ENCODE results near the gene TAGAP. TPM values are rescaled to one million over a fixed set of nuclear protein-coding genes. Genes with fewer than 3 reads are reported as not detected.

TAGAP gene
- total and polyA plus RNA-seq, 9 of the 15 experiments (the other 6 are each of a cell fraction or from before 2014, with no cell fraction given): 0.07 TPM; not detected in 8

DNA sequence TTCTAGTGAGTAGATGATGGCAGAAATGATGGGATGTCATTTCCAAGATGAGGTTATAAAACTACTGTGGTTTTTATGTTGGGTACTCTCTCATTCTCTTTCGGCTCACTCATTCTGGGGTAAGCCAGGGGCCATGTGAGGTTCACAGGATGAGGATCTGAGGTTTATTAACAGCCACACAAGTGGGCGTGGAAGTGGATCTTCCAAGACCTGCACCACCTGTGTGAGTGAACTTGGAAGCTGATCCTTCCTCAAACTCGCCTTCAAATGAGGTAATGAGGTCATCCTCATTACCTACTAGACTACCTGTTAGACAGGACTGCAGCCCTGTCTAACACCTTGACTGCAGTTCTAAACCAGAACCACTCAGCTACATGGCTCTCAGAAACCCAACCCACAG, 45.1 kb upstream of the TAGAP start:
- ChIA-PET POLR2A (interaction anchor here (1.3 kb wide), 1 partner anchor 8 kb away, joined by 3 read pairs; no protein-coding TSS in a partner anchor), CTCF (ENCODE audit: low intra/inter-chr PET ratio) (no interaction called here)
- H3K4me1 ChIP-seq (replicated peaks in 1 of 2; ENCODE audit: control insufficient read depth in 2 of 2, insufficient read depth in 2 of 2, low read length in 2 of 2): peaks cover 7 to 9% of the 10 kb centered on the region in 2 experiments; a peak in 3 of 5 replicates
- 2% methylated on average over 3 of the region's 3 CpGs for WGBS (ENCODE audit: insufficient coverage, low coverage, missing lambda C conversion rate)
- H3K9me3 ChIP-seq (replicated peaks; ENCODE audit: control insufficient read depth, insufficient read depth, low read depth, low read length): no peaks in the 10 kb centered on the region
- TF ChIP-seq RNF2 (IDR thresholded peaks at IDR 0.05) (no peak), HSF4 (CRISPR knock-in tag; IDR thresholded peaks at IDR 0.05; ENCODE audit: borderline replicate concordance) (no peak), PCBP1 (IDR thresholded peaks at IDR 0.05; ENCODE audit: low read depth, low read length, poor library complexity, severe bottlenecking) (no peak), TCF3 (CRISPR knock-in tag; IDR thresholded peaks at IDR 0.05) (no peak), CTBP1 (IDR thresholded peaks at IDR 0.05; ENCODE audit: borderline replicate concordance) (no peak)
- ATAC-seq (no peak), DNase-seq (ENCODE audit: extremely low read depth in 1 of 4, low spot score in 3 of 4) (no peak), FAIRE-seq (no peak)
- no TSS peak for BruUV-seq (replicated peaks)
- H2AFZ ChIP-seq (ENCODE audit: low read depth, low read length): no peak overlapping the region
- H4K20me1 ChIP-seq (replicated peaks; ENCODE audit: control insufficient read depth, insufficient read depth, low read length): no peaks in the 10 kb centered on the region
- H3K36me3 ChIP-seq (ENCODE audit: control insufficient read depth, insufficient read depth, low read length): no peaks in the 10 kb centered on the region
- H3K4me2 ChIP-seq (ENCODE audit: insufficient read depth, low read length): no peak overlapping the region
- no peaks in the 10 kb centered on the region for H3K79me2 ChIP-seq (ENCODE audit: control insufficient read depth, insufficient read depth, low read length)
- peaks cover 3% of the 10 kb centered on the region for H3K9me1 ChIP-seq (ENCODE audit: control insufficient read depth, insufficient read depth, low read length)
- H3K27ac ChIP-seq (ENCODE audit: extremely low read depth, low read depth, low read length): no peak overlapping the region
- intact Hi-C loops (cut with micrococcal nuclease) (no loop called here), in situ Hi-C loops (cut with MboI) (no loop called here)
- H3K9ac ChIP-seq (ENCODE audit: insufficient read depth in 1 of 2, low read depth in 2 of 2, low read length in 2 of 2): no peak overlapping the region
- peaks cover 14 to 27% of the 10 kb centered on the region in 2 experiments; a peak in 4 of 5 replicates for H3K27me3 ChIP-seq (ENCODE audit: control insufficient read depth in 2 of 2, insufficient read depth in 2 of 2, low read length in 2 of 2)
- H3K4me3 ChIP-seq: no peak overlapping the region

DNA sequence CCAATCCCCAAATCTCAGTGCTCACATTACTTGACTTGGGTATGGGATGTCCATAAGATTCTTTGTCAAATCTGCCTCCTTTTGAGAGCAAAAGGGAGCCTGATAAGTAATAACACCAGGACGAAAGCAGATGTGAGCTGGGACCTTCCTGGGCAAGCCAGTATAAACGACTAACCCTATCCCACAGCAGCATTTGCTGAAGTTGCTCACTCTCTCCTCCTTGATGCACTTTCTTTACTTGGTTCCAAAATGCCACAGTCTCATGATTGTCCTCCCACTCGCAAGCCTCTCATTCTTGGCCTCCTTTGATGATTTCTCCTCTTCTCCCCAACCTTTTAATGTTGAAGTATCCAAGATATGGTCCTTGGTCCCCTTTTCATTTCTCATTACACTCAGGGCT, 44.7 kb upstream of the TAGAP start:
- Histone ChIP-seq H3K27me3 (ENCODE audit: control insufficient read depth in 2 of 2, insufficient read depth in 2 of 2, low read length in 2 of 2) (peaks cover 12 to 23% of the 10 kb centered on the region in 2 experiments; a peak in 4 of 5 replicates), H3K79me2 (ENCODE audit: control insufficient read depth, insufficient read depth, low read length) (no peaks in the 10 kb centered on the region), H3K4me2 (ENCODE audit: insufficient read depth, low read length) (no peak overlapping the region), H3K27ac (ENCODE audit: extremely low read depth, low read depth, low read length) (no peak overlapping the region), H2AFZ (ENCODE audit: low read depth, low read length) (no peak overlapping the region), H3K36me3 (ENCODE audit: control insufficient read depth, insufficient read depth, low read length) (no peaks in the 10 kb centered on the region), H3K9ac (ENCODE audit: insufficient read depth in 1 of 2, low read depth in 2 of 2, low read length in 2 of 2) (no peak overlapping the region), H3K9me3 (replicated peaks; ENCODE audit: control insufficient read depth, insufficient read depth, low read depth, low read length) (no peaks in the 10 kb centered on the region), H4K20me1 (replicated peaks; ENCODE audit: control insufficient read depth, insufficient read depth, low read length) (no peaks in the 10 kb centered on the region), H3K9me1 (ENCODE audit: control insufficient read depth, insufficient read depth, low read length) (peaks cover 3% of the 10 kb centered on the region), H3K4me1 (replicated peaks in 1 of 2; ENCODE audit: control insufficient read depth in 2 of 2, insufficient read depth in 2 of 2, low read length in 2 of 2) (peaks cover 7 to 8% of the 10 kb centered on the region in 2 experiments; a peak in 3 of 5 replicates), H3K4me3 (no peak overlapping the region)
- CTCF ChIA-PET (ENCODE audit: low intra/inter-chr PET ratio): no interaction called here
- POLR2A ChIA-PET: interaction anchor here (1.2 to 1.3 kb wide), 2 partner anchors 9 to 12 kb away, joined by 3 read pairs; no protein-coding TSS in a partner anchor
- FAIRE-seq (no peak), DNase-seq (ENCODE audit: extremely low read depth in 1 of 4, low spot score in 3 of 4) (no peak), ATAC-seq (no peak)
- in situ Hi-C loops (cut with MboI) (no loop called here), intact Hi-C loops (cut with micrococcal nuclease) (no loop called here)
- 7% methylated on average over 3 of the region's 3 CpGs for WGBS (ENCODE audit: insufficient coverage, low coverage, missing lambda C conversion rate)
- BruUV-seq (replicated peaks): no TSS peak
- TF ChIP-seq IFI16 (CRISPR knock-in tag; IDR thresholded peaks at IDR 0.05) (no peak), CBX8 (IDR thresholded peaks at IDR 0.05; ENCODE audit: borderline replicate concordance, extremely low read depth, low read depth, low read length, poor library complexity, severe bottlenecking) (no peak), CCNT2 (IDR thresholded peaks at IDR 0.05; ENCODE audit: borderline replicate concordance, extremely low read depth, insufficient read length, low read depth, low read length) (no peak), NCOA4 (IDR thresholded peaks at IDR 0.05; ENCODE audit: partially characterized antibody) (no peak)
- TF ChIP-seq, protein P1, sequence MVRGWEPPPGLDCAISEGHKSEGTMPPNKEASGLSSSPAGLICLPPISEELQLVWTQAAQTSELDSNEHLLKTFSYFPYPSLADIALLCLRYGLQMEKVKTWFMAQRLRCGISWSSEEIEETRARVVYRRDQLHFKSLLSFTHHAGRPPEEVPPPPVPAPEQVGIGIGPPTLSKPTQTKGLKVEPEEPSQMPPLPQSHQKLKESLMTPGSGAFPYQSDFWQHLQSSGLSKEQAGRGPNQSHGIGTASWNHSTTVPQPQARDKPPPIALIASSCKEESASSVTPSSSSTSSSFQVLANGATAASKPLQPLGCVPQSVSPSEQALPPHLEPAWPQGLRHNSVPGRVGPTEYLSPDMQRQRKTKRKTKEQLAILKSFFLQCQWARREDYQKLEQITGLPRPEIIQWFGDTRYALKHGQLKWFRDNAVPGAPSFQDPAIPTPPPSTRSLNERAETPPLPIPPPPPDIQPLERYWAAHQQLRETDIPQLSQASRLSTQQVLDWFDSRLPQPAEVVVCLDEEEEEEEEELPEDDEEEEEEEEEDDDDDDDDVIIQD (CRISPR knock-in tag; IDR thresholded peaks at IDR 0.05): no peak
- TF ChIP-seq, protein P2, sequence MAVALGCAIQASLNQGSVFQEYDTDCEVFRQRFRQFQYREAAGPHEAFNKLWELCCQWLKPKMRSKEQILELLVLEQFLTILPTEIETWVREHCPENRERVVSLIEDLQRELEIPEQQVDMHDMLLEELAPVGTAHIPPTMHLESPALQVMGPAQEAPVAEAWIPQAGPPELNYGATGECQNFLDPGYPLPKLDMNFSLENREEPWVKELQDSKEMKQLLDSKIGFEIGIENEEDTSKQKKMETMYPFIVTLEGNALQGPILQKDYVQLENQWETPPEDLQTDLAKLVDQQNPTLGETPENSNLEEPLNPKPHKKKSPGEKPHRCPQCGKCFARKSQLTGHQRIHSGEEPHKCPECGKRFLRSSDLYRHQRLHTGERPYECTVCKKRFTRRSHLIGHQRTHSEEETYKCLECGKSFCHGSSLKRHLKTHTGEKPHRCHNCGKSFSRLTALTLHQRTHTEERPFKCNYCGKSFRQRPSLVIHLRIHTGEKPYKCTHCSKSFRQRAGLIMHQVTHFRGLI (CRISPR knock-in tag; IDR thresholded peaks at IDR 0.05): no peak
- TF ChIP-seq, protein P3, sequence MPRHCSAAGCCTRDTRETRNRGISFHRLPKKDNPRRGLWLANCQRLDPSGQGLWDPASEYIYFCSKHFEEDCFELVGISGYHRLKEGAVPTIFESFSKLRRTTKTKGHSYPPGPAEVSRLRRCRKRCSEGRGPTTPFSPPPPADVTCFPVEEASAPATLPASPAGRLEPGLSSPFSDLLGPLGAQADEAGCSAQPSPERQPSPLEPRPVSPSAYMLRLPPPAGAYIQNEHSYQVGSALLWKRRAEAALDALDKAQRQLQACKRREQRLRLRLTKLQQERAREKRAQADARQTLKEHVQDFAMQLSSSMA (CRISPR knock-in tag; IDR thresholded peaks at IDR 0.05): no peak
